Mesendoderm (in vitro differentiated cells): ENCODE results near the gene GPSM1.
A peak's percentile ranks its signal among the peaks of the same experiment; 100 is the strongest.

Experiments
- DNase-seq: peaks from one replicate; pipeline ENCODE4 v3.0.0; 2013
- H2AK5ac ChIP-seq: 2 replicates; pipeline ENCODE4 v1.6.1; 2013; ENCODE audit warnings: low read length, inconsistent platforms
- H2BK120ac ChIP-seq: 2 replicates; pipeline ENCODE4 v1.6.1; 2013; ENCODE audit warnings: low read depth, mild to moderate bottlenecking, low read length, moderate library complexity, mixed read lengths
- H2BK15ac ChIP-seq: replicated peaks from 2 replicates; pipeline ENCODE4 v1.6.1; 2013; ENCODE audit warnings: low read depth, mild to moderate bottlenecking, moderate library complexity
- H2BK5ac ChIP-seq: 2 replicates; pipeline ENCODE4 v1.6.1; 2013; ENCODE audit warnings: low read length, inconsistent platforms
- H3K18ac ChIP-seq: 2 replicates; pipeline ENCODE4 v1.6.1; 2013; ENCODE audit warnings: mild to moderate bottlenecking, low read length, mixed read lengths
- H3K23ac ChIP-seq: one replicate; pipeline ENCODE4 v1.6.1; 2013; ENCODE audit warnings: low read length
- H3K27ac ChIP-seq: 2 replicates; pipeline ENCODE4 v1.5.1; 2013; ENCODE audit warnings: low read depth, mild to moderate bottlenecking, inconsistent platforms, low read length, moderate library complexity
- H3K27me3 ChIP-seq: 2 replicates; pipeline ENCODE4 v1.6.1; 2013; ENCODE audit warnings: low read length, control low read depth, mild to moderate bottlenecking, inconsistent platforms; ENCODE audit not compliant: insufficient read depth, poor library complexity
- H3K36me3 ChIP-seq: 2 replicates; pipeline ENCODE4 v1.6.1; 2013; ENCODE audit warnings: low read length, inconsistent platforms; ENCODE audit not compliant: control insufficient read depth, insufficient read depth
- H3K4ac ChIP-seq: one replicate; pipeline ENCODE4 v1.6.1; 2013; ENCODE audit warnings: low read depth, mild to moderate bottlenecking, low read length, moderate library complexity
- H3K4me1 ChIP-seq: 2 replicates; pipeline ENCODE4 v1.6.1; 2013; ENCODE audit warnings: low read depth, low read length, inconsistent platforms; ENCODE audit not compliant: control insufficient read depth
- H3K4me2 ChIP-seq: 2 replicates; pipeline ENCODE4 v1.6.1; 2013; ENCODE audit warnings: low read length
- H3K4me3 ChIP-seq: 2 replicates; pipeline ENCODE4 v1.5.1; 2013; ENCODE audit warnings: mild to moderate bottlenecking, low read length
- H3K56ac ChIP-seq: one replicate; pipeline ENCODE4 v1.6.1; 2013; ENCODE audit warnings: low read length
- H3K79me1 ChIP-seq: 2 replicates; pipeline ENCODE4 v1.6.1; 2013; ENCODE audit warnings: low read length, inconsistent platforms
- H3K79me2 ChIP-seq: 2 replicates; pipeline ENCODE4 v1.6.1; 2013; ENCODE audit warnings: mild to moderate bottlenecking, low read length; ENCODE audit not compliant: control insufficient read depth, insufficient read depth
- H3K9ac ChIP-seq: 2 replicates; pipeline ENCODE4 v1.6.1; 2013; ENCODE audit warnings: low read length, inconsistent platforms
- H4K5ac ChIP-seq: one replicate; pipeline ENCODE4 v1.6.1; 2013; ENCODE audit warnings: low read length
- H4K8ac ChIP-seq: one replicate; pipeline ENCODE4 v1.6.1; 2013; ENCODE audit warnings: low read depth, mild to moderate bottlenecking, control low read depth, low read length, moderate library complexity
- WGBS: extraction: QIAGEN DNeasy Blood & Tissue Kit; methylation state at CpG from one replicate; pipeline ENCODE4 v1.1.7; 2013; ENCODE audit warnings: low lambda C conversion rate, missing lambda C conversion rate; ENCODE audit not compliant: insufficient coverage; ENCODE audit errors: extremely low coverage; 5-methylcytosine and 5-hydroxymethylcytosine counted together

Gene GPSM1

DNA sequence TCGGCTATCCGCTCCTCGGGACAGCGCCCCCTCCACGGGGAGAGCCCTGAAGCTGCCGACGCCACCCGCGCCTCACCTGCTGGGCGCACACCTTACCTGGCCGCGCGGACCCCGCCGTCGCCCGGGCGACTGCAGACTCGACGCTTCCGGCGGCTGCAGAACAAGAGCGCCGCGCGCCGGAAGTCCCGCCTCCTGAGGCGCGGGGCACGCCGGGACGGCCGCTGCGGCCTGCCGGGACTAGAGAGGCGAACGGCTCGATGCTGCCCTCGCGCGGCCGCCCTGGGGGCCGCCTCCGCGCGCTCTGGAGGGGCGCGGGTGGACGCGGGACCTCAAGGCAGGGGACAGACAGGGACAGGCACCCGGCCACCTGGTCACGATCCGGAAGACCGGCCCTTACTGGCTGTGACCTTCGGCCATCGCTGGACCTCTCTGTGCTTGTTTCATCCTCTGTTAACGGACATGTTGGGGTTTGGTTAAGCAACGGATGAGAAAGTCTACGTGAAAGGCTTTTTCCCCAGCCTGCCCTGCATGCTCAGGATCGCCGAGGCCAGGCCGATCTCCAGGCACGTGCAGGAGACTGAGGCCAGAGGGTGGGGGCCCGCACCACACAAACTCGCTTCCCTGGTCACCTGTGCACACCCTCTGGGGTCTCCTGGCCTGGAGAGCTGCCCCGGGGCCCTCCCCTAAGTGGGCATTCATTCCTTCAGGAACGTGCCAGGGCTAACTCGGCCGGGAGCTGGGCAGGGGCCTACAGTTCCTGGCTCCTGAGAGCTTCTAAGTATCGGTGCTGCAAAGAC lies 72.9 kb downstream of the GPSM1 start, which contains the start of gene SNAPC4:
SNAPC4 (minus strand) TSS at position 133 of the 797 bp plus-strand sequence. CDS start 1,742 bp downstream, outside the sequence.
- Histone ChIP-seq H3K56ac (peak within 1 kb of the TSS; percentile 96), H3K4me1 (peaks cover 2% of the 10 kb centered on the region), H2BK15ac (no peak within 1 kb of the TSS), H3K36me3 (peaks cover 15% of the 10 kb centered on the region), H3K27ac (peak within 1 kb of the TSS; percentile 26), H3K23ac (peak within 1 kb of the TSS; percentile 3), H3K4me2 (peak within 1 kb of the TSS; percentile 90), H3K79me1 (peaks cover 18% of the 10 kb centered on the region), H3K4me3 (peak within 1 kb of the TSS; percentile 93), H2AK5ac (no peak within 1 kb of the TSS), H3K4ac (peak within 1 kb of the TSS; percentile 8), H3K79me2 (peaks cover 22% of the 10 kb centered on the region), H2BK5ac (no peak within 1 kb of the TSS), H4K8ac (no peak within 1 kb of the TSS), H3K9ac (peak within 1 kb of the TSS; percentile 97), H2BK120ac (no peak within 1 kb of the TSS), H3K18ac (peak within 1 kb of the TSS; percentile 6), H4K5ac (no peak within 1 kb of the TSS), H3K27me3 (no peaks in the 10 kb centered on the region)
- peak; percentile 93 for DNase-seq
- WGBS, result no CpG with 5 or more reads among the region's 71 CpGs

DNA sequence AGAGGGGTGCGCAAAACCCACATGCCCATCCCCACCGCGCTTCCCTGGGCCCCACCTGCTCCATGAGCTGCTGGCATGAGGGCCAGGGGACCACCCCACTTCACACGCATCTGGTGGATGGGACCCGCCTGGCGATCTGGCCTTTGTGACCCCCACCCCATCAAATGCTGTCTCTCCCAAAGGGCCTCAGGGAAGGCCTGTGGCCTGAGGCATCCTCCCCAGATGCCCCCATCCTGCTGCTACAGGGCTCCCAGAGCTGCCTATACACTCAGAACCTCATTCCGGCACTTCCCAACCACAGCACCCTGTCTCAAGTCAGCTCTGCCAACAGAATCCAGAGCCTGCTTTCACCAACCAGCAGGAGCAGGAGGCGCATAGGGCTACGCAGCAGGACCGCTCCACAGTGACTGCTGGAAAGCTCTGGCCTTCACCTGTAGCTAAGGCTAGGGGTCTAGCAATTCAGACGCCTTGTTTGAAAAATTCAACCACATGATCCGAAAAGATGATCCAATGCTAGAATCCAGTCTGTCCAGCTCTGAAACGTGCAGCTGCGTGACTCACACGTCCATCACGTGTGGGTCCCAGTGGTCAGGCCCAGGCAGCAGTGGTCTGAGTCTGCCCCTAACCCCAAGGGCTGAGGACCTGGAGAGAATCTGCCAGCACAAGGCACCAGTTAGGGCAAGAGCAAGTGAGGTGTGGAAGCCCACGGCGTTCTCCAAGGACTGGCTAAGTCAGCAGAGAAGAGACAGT lies 74.0 kb downstream of the GPSM1 start:
- Histone ChIP-seq H3K4me3 (no peak overlapping the region), H2AK5ac (no peak overlapping the region), H3K27ac (no peak overlapping the region), H2BK5ac (no peak overlapping the region), H3K18ac (no peak overlapping the region), H2BK120ac (no peak overlapping the region), H3K79me1 (peaks cover 17% of the 10 kb centered on the region), H3K4me2 (no peak overlapping the region), H3K56ac (no peak overlapping the region), H3K23ac (no peak overlapping the region), H2BK15ac (no peak overlapping the region), H3K9ac (no peak overlapping the region), H3K4me1 (peaks cover 2% of the 10 kb centered on the region), H3K27me3 (no peaks in the 10 kb centered on the region), H3K4ac (no peak overlapping the region), H4K5ac (no peak overlapping the region), H4K8ac (no peak overlapping the region), H3K79me2 (peaks cover 22% of the 10 kb centered on the region), H3K36me3 (peaks cover 10% of the 10 kb centered on the region)
- no peak for DNase-seq
- no CpG with 5 or more reads among the region's 18 CpGs for whole genome bisulfite sequencing

DNA sequence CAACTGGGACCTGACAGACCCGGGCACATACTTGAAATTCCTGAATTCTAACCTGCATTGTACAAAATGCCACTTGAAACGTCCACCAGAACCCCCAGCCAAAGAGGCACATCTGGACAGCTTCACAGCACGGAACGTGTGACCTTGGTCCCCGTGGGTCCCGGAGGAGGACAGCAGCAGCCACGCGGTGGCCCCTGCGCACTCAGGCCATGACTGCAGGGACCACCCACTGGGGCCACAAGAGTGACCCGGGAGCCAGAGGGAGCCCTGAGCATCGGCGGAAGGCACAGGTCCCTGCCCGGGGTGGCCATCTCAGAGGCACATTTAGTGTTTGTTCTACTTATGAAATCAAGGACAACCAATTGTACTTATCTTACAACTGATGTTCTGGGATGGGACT lies 74.7 kb downstream of the GPSM1 start:
- Histone ChIP-seq H4K5ac (no peak overlapping the region), H3K27ac (no peak overlapping the region), H3K4me2 (no peak overlapping the region), H3K79me1 (peaks cover 12% of the 10 kb centered on the region), H2BK15ac (no peak overlapping the region), H2AK5ac (no peak overlapping the region), H3K4me1 (peaks cover 2% of the 10 kb centered on the region), H3K36me3 (peaks cover 7% of the 10 kb centered on the region), H3K4me3 (no peak overlapping the region), H3K27me3 (no peaks in the 10 kb centered on the region), H3K18ac (no peak overlapping the region), H3K4ac (no peak overlapping the region), H4K8ac (no peak overlapping the region), H2BK120ac (no peak overlapping the region), H3K9ac (no peak overlapping the region), H3K56ac (no peak overlapping the region), H3K79me2 (peaks cover 22% of the 10 kb centered on the region), H3K23ac (no peak overlapping the region), H2BK5ac (no peak overlapping the region)
- no CpG with 5 or more reads among the region's 13 CpGs for WGBS
- no peak for DNase-seq

DNA sequence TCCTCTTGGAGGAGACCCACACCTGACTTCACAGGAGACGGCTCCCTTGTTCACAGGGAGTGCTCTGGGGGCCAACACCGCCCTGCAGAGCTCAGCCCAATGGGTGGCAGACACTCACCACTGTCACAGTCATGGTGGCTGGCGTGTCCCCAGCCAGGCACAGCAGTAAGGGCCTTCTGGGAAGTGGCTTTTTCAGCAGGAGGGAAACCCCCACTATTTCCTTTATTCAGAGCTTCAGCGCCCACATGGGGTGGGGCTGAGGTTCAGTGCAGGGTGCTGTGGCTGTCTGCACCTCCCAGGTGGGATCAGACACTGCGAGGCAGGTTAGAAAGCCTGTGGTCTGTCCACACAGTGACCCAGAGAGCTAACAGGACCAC lies 76.2 kb downstream of the GPSM1 start:
- no peak overlapping the region for H3K27ac ChIP-seq
- no peak overlapping the region for H3K56ac ChIP-seq
- H3K79me1 ChIP-seq, result peaks cover 12% of the 10 kb centered on the region
- no peak overlapping the region for H3K23ac ChIP-seq
- H4K8ac ChIP-seq, result no peak overlapping the region
- no peak overlapping the region for H3K18ac ChIP-seq
- H3K4me2 ChIP-seq, result no peak overlapping the region
- no peak overlapping the region for H3K4me3 ChIP-seq
- peaks cover 2% of the 10 kb centered on the region for H3K4me1 ChIP-seq
- no peak for DNase-seq
- no peak overlapping the region for H2BK5ac ChIP-seq
- no peaks in the 10 kb centered on the region for H3K27me3 ChIP-seq
- no peak overlapping the region for H3K9ac ChIP-seq
- peaks cover 8% of the 10 kb centered on the region for H3K36me3 ChIP-seq
- no peak overlapping the region for H2BK120ac ChIP-seq
- no peak overlapping the region for H3K4ac ChIP-seq
- no peak overlapping the region for H2AK5ac ChIP-seq
- H4K5ac ChIP-seq, result no peak overlapping the region
- H3K79me2 ChIP-seq, result peaks cover 15% of the 10 kb centered on the region
- no peak overlapping the region for H2BK15ac ChIP-seq
- WGBS, result no CpG with 5 or more reads among the region's 5 CpGs

DNA sequence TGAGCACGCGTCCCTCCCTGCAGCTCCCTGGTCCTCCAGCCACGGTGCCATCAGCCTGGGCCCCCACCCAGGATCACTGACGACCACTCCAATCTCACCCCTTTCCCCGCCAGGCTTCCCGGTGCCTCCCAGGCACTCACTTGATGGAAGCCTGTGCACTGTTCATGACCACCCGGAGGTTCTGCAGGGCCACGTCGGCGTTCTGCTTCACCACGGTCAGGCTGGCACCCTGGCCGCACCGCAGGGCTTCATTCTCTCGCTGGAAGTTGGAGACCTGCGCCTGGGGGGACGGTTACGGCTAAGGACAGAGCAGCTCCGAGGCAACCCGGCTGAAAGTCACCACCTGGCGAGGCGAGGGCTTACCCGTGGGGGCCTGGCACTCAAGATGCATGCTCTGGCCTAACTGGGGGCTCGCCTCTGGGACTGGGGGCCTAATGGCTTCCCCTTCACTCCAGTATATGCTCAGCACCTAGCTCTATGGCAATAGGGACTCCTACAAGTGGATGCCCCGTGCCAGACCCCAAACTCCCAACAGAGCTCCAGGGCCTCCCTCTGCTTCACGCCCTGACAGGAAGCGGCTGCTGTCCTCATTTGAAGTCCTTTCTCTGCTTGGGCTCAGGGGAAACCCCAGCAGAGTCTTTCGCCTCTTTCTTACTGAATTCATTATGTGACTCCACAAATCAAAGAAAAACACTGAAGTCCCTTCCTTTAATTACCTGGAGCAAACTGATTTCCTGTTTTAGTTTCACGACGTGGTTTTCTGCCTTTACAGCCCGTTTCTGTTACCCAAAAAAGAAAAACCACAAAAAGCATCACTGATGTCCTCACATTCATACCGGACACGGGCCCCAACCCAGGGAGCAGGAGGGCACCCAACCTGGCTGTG lies 76.8 kb downstream of the GPSM1 start:
- peaks cover 8% of the 10 kb centered on the region for H3K36me3 ChIP-seq
- no peak overlapping the region for H3K4me2 ChIP-seq
- H3K4ac ChIP-seq, result no peak overlapping the region
- no peak overlapping the region for H2BK120ac ChIP-seq
- no peak for DNase-seq
- H3K27me3 ChIP-seq, result no peaks in the 10 kb centered on the region
- no peak overlapping the region for H4K8ac ChIP-seq
- peaks cover 13% of the 10 kb centered on the region for H3K79me2 ChIP-seq
- H2BK15ac ChIP-seq, result no peak overlapping the region
- no peaks in the 10 kb centered on the region for H3K4me1 ChIP-seq
- H4K5ac ChIP-seq, result no peak overlapping the region
- H3K56ac ChIP-seq, result no peak overlapping the region
- peaks cover 11% of the 10 kb centered on the region for H3K79me1 ChIP-seq
- no peak overlapping the region for H2AK5ac ChIP-seq
- no peak overlapping the region for H2BK5ac ChIP-seq
- H3K23ac ChIP-seq, result no peak overlapping the region
- H3K18ac ChIP-seq, result no peak overlapping the region
- H3K27ac ChIP-seq, result no peak overlapping the region
- H3K9ac ChIP-seq, result no peak overlapping the region
- H3K4me3 ChIP-seq, result no peak overlapping the region
- WGBS, result no CpG with 5 or more reads among the region's 32 CpGs
